ENCODE measurements around the gene ZNF439. TPM values are rescaled to one million over a fixed set of nuclear protein-coding genes. Genes with fewer than 3 reads are reported as not detected.
A peak's percentile ranks its signal among the peaks of the same experiment; 100 is the strongest.
"Not testable (repeated sequence)": the region's sequence is repeated elsewhere in the genome, so short reads cannot be mapped to it uniquely, and the experiment has no call there.

The ZNF439 gene
- total RNA-seq, 1 donor from 2014 or later: 8.8 TPM

GRCh38 chr19:11814700-11815035 lies 33.9 kb upstream of the ZNF439 start:
- DNase-seq (ENCODE audit: low spot score in 2 of 2, unreplicated experiment in 2 of 2): no peak
- peaks cover 30% of the 10 kb centered on the region for H3K36me3 Mint-ChIP-seq
- TF ChIP-seq CTCF (IDR thresholded peaks at IDR 0.05; ENCODE audit: unreplicated experiment): no peak
- peak overlapping the region; percentile 93 for H3K4me3 Mint-ChIP-seq
- H3K4me1 Mint-ChIP-seq: peaks cover 16% of the 10 kb centered on the region
- H3K9me3 Mint-ChIP-seq: peaks cover 10% of the 10 kb centered on the region
- no peaks in the 10 kb centered on the region for H3K27me3 Mint-ChIP-seq (ENCODE audit: low read depth)
- H3K27ac Mint-ChIP-seq: peak overlapping the region; percentile 83

GRCh38 chr19:11821474-11822109 lies 26.9 kb upstream of the ZNF439 start:
- no peak overlapping the region for H3K4me3 Mint-ChIP-seq
- H3K4me1 Mint-ChIP-seq: no peaks in the 10 kb centered on the region
- TF ChIP-seq CTCF (IDR thresholded peaks at IDR 0.05; ENCODE audit: unreplicated experiment): no peak
- no peak for DNase-seq (ENCODE audit: low spot score in 2 of 2, unreplicated experiment in 2 of 2)
- H3K36me3 Mint-ChIP-seq: peaks cover 61% of the 10 kb centered on the region
- no peak overlapping the region for H3K27ac Mint-ChIP-seq
- no peaks in the 10 kb centered on the region for H3K27me3 Mint-ChIP-seq (ENCODE audit: low read depth)
- peaks cover 32% of the 10 kb centered on the region for H3K9me3 Mint-ChIP-seq

GRCh38 chr19:11828957-11829876 lies 19.3 kb upstream of the ZNF439 start:
- H3K36me3 Mint-ChIP-seq: peaks cover 85% of the 10 kb centered on the region
- peaks cover 64% of the 10 kb centered on the region for H3K9me3 Mint-ChIP-seq
- not testable (repeated sequence) for H3K4me1 Mint-ChIP-seq; H3K27me3 Mint-ChIP-seq (ENCODE audit: low read depth); DNase-seq (ENCODE audit: low spot score in 2 of 2, unreplicated experiment in 2 of 2); H3K27ac Mint-ChIP-seq; H3K4me3 Mint-ChIP-seq

DNA sequence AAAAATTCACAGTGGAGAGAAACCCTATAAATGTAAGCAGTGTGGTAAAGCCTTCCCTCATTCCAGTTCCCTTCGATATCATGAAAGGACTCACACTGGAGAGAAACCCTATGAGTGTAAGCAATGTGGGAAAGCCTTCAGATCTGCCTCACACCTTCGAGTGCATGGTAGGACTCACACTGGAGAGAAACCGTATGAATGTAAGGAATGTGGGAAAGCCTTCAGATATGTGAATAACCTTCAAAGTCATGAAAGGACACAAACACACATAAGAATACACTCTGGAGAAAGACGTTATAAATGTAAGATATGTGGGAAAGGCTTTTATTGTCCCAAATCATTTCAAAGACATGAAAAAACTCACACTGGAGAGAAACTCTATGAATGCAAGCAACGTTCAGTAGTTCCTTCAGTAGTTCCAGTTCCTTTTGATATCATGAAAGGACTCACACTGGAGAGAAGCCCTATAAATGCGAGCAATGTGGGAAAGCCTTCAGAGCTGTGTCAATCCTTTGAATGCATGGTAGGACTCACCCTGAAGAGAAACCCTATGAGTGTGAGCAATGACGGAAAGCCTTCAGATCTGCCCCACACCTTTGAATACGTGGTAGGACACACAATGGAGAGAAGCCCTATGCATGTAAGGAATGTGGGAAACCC lies 16.1 kb upstream of the ZNF439 start:
- DNase-seq (ENCODE audit: low spot score in 2 of 2, unreplicated experiment in 2 of 2): no peak
- Mint-ChIP-seq H3K27me3 (ENCODE audit: low read depth) (no peaks in the 10 kb centered on the region), H3K4me3 (no peak overlapping the region), H3K9me3 (peaks cover 73% of the 10 kb centered on the region), H3K36me3 (peaks cover 85% of the 10 kb centered on the region), H3K27ac (no peak overlapping the region), H3K4me1 (no peaks in the 10 kb centered on the region)
- no peak for TF ChIP-seq CTCF (IDR thresholded peaks at IDR 0.05; ENCODE audit: unreplicated experiment)

DNA sequence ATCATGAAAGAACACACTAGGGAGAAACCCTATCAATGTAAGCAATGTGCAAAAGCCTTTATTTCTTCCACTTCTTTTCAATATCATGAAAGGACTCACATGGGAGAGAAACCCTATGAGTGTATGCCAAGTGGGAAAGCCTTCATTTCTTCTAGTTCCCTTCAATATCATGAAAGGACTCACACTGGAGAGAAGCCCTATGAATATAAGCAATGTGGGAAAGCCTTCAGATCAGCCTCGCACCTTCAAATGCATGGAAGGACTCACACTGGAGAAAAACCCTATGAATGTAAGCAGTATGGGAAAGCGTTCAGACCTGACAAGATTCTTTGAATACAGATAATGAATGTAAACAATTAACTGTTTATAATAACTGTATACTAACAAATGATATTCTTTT lies 15.0 kb upstream of the ZNF439 start:
- Mint-ChIP-seq H3K4me1 (no peaks in the 10 kb centered on the region), H3K9me3 (peaks cover 67% of the 10 kb centered on the region), H3K4me3 (no peak overlapping the region), H3K27ac (no peak overlapping the region), H3K27me3 (ENCODE audit: low read depth) (no peaks in the 10 kb centered on the region), H3K36me3 (peaks cover 75% of the 10 kb centered on the region)
- TF ChIP-seq CTCF (IDR thresholded peaks at IDR 0.05; ENCODE audit: unreplicated experiment): no peak
- no peak for DNase-seq (ENCODE audit: low spot score in 2 of 2, unreplicated experiment in 2 of 2)

GRCh38 chr19:11835626-11836066 lies 12.9 kb upstream of the ZNF439 start:
- peaks cover 63% of the 10 kb centered on the region for H3K9me3 Mint-ChIP-seq
- not testable (repeated sequence) for H3K27me3 Mint-ChIP-seq (ENCODE audit: low read depth); H3K4me3 Mint-ChIP-seq; H3K4me1 Mint-ChIP-seq; DNase-seq (ENCODE audit: low spot score in 2 of 2, unreplicated experiment in 2 of 2); H3K27ac Mint-ChIP-seq
- peaks cover 55% of the 10 kb centered on the region for H3K36me3 Mint-ChIP-seq
